ENCODE data around the gene THRB. TPM values are rescaled to one million over a fixed set of nuclear protein-coding genes. Genes with fewer than 3 reads are reported as not detected.

The THRB gene
- total RNA-seq, 1 experiment from 2014 or later, result 5.8 TPM

- no peaks in the 10 kb centered on the region for H3K9me3 Mint-ChIP-seq
- ATAC-seq (no peak), DNase-seq (ENCODE audit: low spot score) (no peak)
- H3K4me1 Mint-ChIP-seq, result no peaks in the 10 kb centered on the region
- POLR2A ChIA-PET, result no interaction called here
- no peak overlapping the region for H3K27ac Mint-ChIP-seq
- H3K4me3 Mint-ChIP-seq, result no peak overlapping the region
- TF ChIP-seq FOXP1 (CRISPR knock-in tag; IDR thresholded peaks at IDR 0.05; ENCODE audit: borderline replicate concordance) (no peak), FOXJ3 (CRISPR knock-in tag; IDR thresholded peaks at IDR 0.05; ENCODE audit: borderline replicate concordance) (no peak)
- CTCF ChIA-PET, result interaction anchor here (1.2 kb wide), 1 partner anchor 410 kb away, joined by 4 read pairs; no protein-coding TSS in a partner anchor
- H3K27me3 Mint-ChIP-seq (ENCODE audit: low read depth), result no peaks in the 10 kb centered on the region; the same call in 1 of the 2 replicates
- no peaks in the 10 kb centered on the region for H3K36me3 Mint-ChIP-seq
These were observed 223.9 kb downstream of the THRB start for GRCh38 chr3:24270744-24271143.

- POLR2A ChIA-PET, result no interaction called here
These were observed 224.4 kb downstream of the THRB start for GRCh38 chr3:24270204-24270691.

More at GRCh38 chr3:24270204-24270691, 224.4 kb downstream of the THRB start:
- Mint-ChIP-seq H3K36me3 (no peaks in the 10 kb centered on the region), H3K9me3 (no peaks in the 10 kb centered on the region), H3K27me3 (ENCODE audit: low read depth) (no peaks in the 10 kb centered on the region; the same call in 1 of the 2 replicates), H3K4me1 (no peaks in the 10 kb centered on the region), H3K27ac (no peak overlapping the region), H3K4me3 (no peak overlapping the region)
- DNase-seq (ENCODE audit: low spot score) (no peak), ATAC-seq (no peak)
- CTCF ChIA-PET, result interaction anchor here (1.2 kb wide), 1 partner anchor 410 kb away, joined by 4 read pairs; no protein-coding TSS in a partner anchor
- TF ChIP-seq USF2 (CRISPR knock-in tag; IDR thresholded peaks at IDR 0.05), result no peak
- no peak for TF ChIP-seq ZBTB21 (CRISPR knock-in tag; IDR thresholded peaks at IDR 0.05; ENCODE audit: borderline replicate concordance)
- no peak for TF ChIP-seq ZBTB43 (CRISPR knock-in tag; IDR thresholded peaks at IDR 0.05)
- TF ChIP-seq SMAD4 (CRISPR knock-in tag; IDR thresholded peaks at IDR 0.05), result no peak
- TF ChIP-seq STAT6 (CRISPR knock-in tag; conservative IDR thresholded peaks at IDR 0.05; ENCODE audit: low read depth), result no peak
- TF ChIP-seq ESRRA (CRISPR knock-in tag; IDR thresholded peaks at IDR 0.05; ENCODE audit: borderline replicate concordance), result no peak
- no peak for TF ChIP-seq ZSCAN18 (CRISPR knock-in tag; IDR thresholded peaks at IDR 0.05)
- TF ChIP-seq ZMAT4 (CRISPR knock-in tag; IDR thresholded peaks at IDR 0.05), result no peak
- no peak for TF ChIP-seq NFYB (CRISPR knock-in tag; conservative IDR thresholded peaks at IDR 0.05; ENCODE audit: low read depth)
- no peak for TF ChIP-seq ZNF423 (CRISPR knock-in tag; IDR thresholded peaks at IDR 0.05)
- no peak for TF ChIP-seq ZNF416 (CRISPR knock-in tag; IDR thresholded peaks at IDR 0.05)
- TF ChIP-seq JAZF1 (CRISPR knock-in tag; IDR thresholded peaks at IDR 0.05), result no peak
